Ecto neural progenitor cell (in vitro differentiated cells): ENCODE data around the gene SPAAR.

ENCODE experiments used
- DNase-seq: peaks from one replicate; pipeline ENCODE4 v3.0.0-alpha.2; 2018; ENCODE audit warnings: low spot score

Gene SPAAR

GRCh38 chr9:35948901-35949318 is 39.6 kb downstream of the SPAAR start:
- no peak for DNase-seq

DNA sequence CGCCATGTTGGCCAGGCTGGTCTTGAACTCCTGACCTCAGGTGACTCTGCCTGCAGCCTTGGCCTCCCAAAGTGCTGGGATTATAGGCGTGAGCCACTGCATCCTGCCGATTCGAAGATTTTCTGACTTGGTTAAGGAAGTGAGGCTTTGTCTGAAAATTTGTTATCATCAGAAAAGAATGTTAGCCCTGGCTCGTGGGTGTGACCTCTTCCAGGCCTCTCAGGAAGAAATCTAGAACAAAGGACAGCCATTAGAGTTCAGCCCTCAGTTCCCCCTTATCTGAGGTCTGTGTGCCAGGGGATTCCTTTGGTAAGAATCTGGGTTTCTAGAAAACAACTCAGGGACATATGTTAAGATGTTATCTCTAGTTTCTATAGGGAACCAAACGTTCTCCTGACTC is 42.4 kb downstream of the SPAAR start:
- DNase-seq = no peak

DNA sequence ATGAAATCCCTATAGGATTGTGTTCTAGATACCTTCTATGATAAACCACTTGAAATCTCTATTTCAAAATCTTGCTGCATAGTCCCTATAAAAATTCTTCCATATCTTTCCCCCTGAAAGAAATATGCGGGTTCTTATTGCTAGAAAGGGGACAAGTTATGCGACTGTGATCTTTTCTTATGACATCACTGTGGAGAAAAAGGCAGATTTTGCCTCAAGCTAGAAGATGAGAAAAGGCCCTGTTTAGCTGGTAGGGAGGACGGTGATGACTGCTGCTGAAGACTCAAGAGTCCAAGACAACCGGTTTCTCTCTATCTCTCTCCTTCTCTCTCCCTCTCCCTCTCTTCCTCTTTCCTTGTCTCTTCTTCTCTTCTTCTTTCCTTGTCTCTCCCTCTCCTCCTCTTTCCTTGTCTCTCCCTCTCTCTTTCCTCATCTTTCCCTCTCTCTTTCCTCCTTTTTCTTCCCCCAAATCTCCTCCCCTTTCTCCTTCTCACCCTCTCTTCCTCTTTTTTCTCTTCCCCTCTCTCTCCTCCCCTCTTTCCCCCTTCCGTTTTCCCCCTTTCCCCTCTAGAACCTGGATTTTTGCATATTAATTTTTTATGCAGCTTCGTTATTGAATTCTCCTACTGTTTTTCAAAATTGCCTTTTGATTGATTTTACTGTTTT is 43.4 kb downstream of the SPAAR start:
- DNase-seq = no peak

GRCh38 chr9:35954942-35955546 is 45.8 kb downstream of the SPAAR start:
- no peak for DNase-seq

GRCh38 chr9:35956651-35957050 is 47.4 kb downstream of the SPAAR start:
- no peak for DNase-seq

DNA sequence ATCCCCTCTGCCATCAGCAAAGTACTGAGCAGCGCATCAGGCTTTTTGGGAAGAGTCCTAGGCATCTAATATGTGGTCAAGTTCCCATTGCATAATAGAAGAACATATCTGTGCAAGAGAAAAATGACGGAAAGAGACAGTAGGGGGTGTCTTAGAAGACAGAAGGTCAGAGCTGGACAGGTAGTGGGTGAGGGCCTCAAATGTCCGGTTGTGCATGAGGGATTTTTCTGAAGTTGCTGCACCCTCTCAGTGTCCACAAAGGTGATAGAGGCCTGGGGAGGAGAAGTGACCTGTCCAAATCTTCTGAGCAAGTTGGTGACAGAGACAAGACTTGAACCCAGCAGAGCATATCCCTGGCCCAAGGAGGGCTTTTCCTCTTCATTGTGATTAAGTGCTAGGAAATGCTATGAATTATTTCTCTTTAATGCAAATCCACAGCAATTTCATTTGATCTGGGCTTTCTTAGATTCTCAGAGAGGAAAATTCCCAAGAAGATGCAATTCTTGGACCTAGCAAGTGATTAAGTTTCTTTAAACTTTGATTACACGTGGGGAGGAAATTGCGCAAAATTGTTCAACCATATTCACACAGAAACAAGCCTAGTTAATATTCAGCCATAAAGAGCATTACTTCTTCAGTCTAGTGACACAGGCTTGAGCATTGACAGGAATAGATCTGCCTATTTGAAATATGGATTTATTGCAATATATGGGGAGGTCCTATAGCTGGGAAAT is 49.0 kb downstream of the SPAAR start, which contains the start of gene OR2S2:
Gene OR2S2, minus strand, starts transcription at position 51 of the 734 bp plus-strand sequence. CDS start 56 bp downstream, outside the sequence.
- no peak for DNase-seq

DNA sequence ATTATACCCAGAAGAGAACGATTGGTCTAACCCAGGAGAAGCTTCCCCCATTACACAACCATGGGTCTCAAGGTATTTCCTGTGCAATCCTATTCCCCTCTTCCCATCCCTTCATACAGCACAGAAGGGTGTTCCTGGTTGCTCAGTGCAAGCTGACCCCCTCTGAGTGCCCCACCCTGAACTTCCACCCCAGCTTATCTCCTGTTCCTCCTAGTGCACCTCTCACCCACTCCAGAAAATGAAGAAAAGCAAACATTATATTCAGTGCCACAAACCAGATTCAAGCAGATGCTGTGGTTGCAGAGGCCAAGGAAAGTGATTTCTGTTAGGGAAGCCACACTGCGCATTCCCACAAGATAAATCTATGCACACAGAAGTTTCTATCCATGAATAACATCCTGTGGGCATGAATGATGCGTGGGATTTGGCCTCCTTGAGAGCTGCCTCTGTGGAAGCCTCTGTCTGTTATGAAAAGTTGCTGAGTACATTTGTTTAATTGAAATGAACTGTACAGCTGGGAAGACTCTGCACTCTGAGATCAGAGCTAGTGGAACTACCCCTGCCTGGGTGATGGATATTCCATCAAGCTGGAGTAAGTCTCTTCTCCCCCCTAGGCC is 50.9 kb downstream of the SPAAR start:
- DNase-seq = no peak
